Keratinocyte (primary cell): ENCODE measurements around the gene ADIPOR2.

Experiments
- EZH2 ChIP-seq: IDR thresholded peaks from one replicate; pipeline ENCODE4 v1.6.1; 2012; ENCODE audit warnings: inconsistent platforms, mild to moderate bottlenecking, low read length, moderate library complexity
- TF ChIP-seq, protein P1 (sequence below), 3 experiments: IDR thresholded peaks in 1 of 3; conservative IDR thresholded peaks in 1 of 3; optimal IDR thresholded peaks in 1 of 3; 2 replicates in 2 of 3; 3 replicates in 1 of 3; pipeline versions ENCODE3 to v1.5.1; 2011; ENCODE audit warnings: low read length in 3 of 3, mild to moderate bottlenecking in 3 of 3, moderate library complexity in 2 of 3, control low read depth in 1 of 3, inconsistent platforms in 1 of 3; ENCODE audit not compliant: insufficient read depth in 2 of 3; ENCODE audit errors: extremely low read depth in 1 of 3

DNA sequence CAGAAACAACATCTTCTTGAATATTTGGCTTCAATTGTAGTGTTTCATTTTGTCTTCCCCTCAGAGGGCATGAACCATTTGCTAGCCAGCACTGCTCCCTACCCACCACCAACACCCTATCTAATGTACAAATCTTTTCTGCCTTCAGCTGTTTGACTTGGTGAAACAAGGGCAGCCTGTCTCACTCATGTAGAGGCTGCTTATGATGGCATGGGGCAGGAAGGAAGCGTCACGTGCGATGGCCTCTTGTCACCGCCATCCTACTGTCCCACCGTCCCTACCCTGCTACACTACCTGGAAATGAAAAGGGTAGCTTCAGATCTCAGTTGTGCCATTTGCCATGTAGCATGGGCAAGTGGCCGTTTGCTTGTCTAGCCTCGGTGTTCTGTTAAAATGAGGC lies 99.6 kb downstream of the ADIPOR2 start:
- TF ChIP-seq, protein P1, sequence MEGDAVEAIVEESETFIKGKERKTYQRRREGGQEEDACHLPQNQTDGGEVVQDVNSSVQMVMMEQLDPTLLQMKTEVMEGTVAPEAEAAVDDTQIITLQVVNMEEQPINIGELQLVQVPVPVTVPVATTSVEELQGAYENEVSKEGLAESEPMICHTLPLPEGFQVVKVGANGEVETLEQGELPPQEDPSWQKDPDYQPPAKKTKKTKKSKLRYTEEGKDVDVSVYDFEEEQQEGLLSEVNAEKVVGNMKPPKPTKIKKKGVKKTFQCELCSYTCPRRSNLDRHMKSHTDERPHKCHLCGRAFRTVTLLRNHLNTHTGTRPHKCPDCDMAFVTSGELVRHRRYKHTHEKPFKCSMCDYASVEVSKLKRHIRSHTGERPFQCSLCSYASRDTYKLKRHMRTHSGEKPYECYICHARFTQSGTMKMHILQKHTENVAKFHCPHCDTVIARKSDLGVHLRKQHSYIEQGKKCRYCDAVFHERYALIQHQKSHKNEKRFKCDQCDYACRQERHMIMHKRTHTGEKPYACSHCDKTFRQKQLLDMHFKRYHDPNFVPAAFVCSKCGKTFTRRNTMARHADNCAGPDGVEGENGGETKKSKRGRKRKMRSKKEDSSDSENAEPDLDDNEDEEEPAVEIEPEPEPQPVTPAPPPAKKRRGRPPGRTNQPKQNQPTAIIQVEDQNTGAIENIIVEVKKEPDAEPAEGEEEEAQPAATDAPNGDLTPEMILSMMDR (optimal IDR thresholded peaks at IDR 0.05 in 1 of 3, IDR thresholded peaks at IDR 0.05 in 1 of 3, conservative IDR thresholded peaks at IDR 0.05 in 1 of 3; ENCODE audit: extremely low read depth in 1 of 3, insufficient read depth in 2 of 3, low read length in 3 of 3), result no peak
- TF ChIP-seq EZH2, result no peak
